ENCODE results near the gene SLC30A2.

GRCh38 chr1:26038477-26038876 is 7.4 kb downstream of the SLC30A2 start:
- TF ChIP-seq RAD21 (IDR thresholded peaks at IDR 0.05): no peak
- TF ChIP-seq CTCF (IDR thresholded peaks at IDR 0.05; ENCODE audit: low read depth, low read length, missing input control): no peak
- no peak for TF ChIP-seq ATF3 (IDR thresholded peaks at IDR 0.05)
- no peak for TF ChIP-seq TAF1 (conservative IDR thresholded peaks at IDR 0.05)
- no peak for TF ChIP-seq REST (IDR thresholded peaks at IDR 0.05)
- no peak for TF ChIP-seq SP1 (IDR thresholded peaks at IDR 0.05)
- no peak for TF ChIP-seq RXRA (IDR thresholded peaks at IDR 0.05)
- TF ChIP-seq HNF4G (IDR thresholded peaks at IDR 0.05): no peak
- TF ChIP-seq ZBTB33 (IDR thresholded peaks at IDR 0.05): no peak
- TF ChIP-seq MAX (IDR thresholded peaks at IDR 0.05): no peak
- TF ChIP-seq GABPA (IDR thresholded peaks at IDR 0.05 in 1 of 2, conservative IDR thresholded peaks at IDR 0.05 in 1 of 2): no peak
- TF ChIP-seq JUND (IDR thresholded peaks at IDR 0.05): no peak
